Measurements from ENCODE around the gene ARL2BP.

GRCh38 chr16:57224651-57225335 lies 20.3 kb upstream of the ARL2BP start:
- TF ChIP-seq, protein P1, sequence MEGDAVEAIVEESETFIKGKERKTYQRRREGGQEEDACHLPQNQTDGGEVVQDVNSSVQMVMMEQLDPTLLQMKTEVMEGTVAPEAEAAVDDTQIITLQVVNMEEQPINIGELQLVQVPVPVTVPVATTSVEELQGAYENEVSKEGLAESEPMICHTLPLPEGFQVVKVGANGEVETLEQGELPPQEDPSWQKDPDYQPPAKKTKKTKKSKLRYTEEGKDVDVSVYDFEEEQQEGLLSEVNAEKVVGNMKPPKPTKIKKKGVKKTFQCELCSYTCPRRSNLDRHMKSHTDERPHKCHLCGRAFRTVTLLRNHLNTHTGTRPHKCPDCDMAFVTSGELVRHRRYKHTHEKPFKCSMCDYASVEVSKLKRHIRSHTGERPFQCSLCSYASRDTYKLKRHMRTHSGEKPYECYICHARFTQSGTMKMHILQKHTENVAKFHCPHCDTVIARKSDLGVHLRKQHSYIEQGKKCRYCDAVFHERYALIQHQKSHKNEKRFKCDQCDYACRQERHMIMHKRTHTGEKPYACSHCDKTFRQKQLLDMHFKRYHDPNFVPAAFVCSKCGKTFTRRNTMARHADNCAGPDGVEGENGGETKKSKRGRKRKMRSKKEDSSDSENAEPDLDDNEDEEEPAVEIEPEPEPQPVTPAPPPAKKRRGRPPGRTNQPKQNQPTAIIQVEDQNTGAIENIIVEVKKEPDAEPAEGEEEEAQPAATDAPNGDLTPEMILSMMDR (IDR thresholded peaks at IDR 0.05): no peak
- TF ChIP-seq EZH2 (IDR thresholded peaks at IDR 0.05; ENCODE audit: borderline replicate concordance, insufficient read depth, low read depth, low read length, poor library complexity, severe bottlenecking): no peak

All from B cell (primary cell).